H1 (cell line): ENCODE results near the gene LYPD1. TPM values are rescaled to one million over a fixed set of nuclear protein-coding genes. Genes with fewer than 3 reads are reported as not detected.

Experiments
- CTCF ChIA-PET: fragments of 300-600 bp; sonication (Branson Sonifier 250); formaldehyde crosslinking; loops from one replicate; lab custom pipeline; 2021; ENCODE audit not compliant: partially characterized antibody; lab: Charles Lee
- POLR2A ChIA-PET: fragments of 300-600 bp; sonication (Branson Sonifier 250); formaldehyde crosslinking; loops from one replicate; lab custom pipeline; 2021; ENCODE audit warnings: inconsistent platforms; ENCODE audit not compliant: partially characterized antibody; lab: Charles Lee
- DNase-seq, 2 experiments: peaks; one replicate each; pipeline versions ENCODE4 v3.0.0 to v3.0.0-alpha.2; 2010 to 2022; ENCODE audit warnings: low spot score in 2 of 2, low read depth in 1 of 2, mixed read lengths in 1 of 2
- FAIRE-seq: peaks from 2 replicates; lab custom pipeline; 2011; peaks lifted over from hg19 to GRCh38; lab: Jason Lieb, UNC
- H2AFZ ChIP-seq: 2 replicates; pipeline ENCODE4 v1.8.1; 2012; ENCODE audit warnings: low read length, inconsistent platforms
- H2AK5ac ChIP-seq: 2 replicates; pipeline ENCODE4 v1.6.1; 2013; ENCODE audit warnings: low read depth, low read length
- H2BK120ac ChIP-seq: replicated peaks from 2 replicates; pipeline ENCODE3; 2013; ENCODE audit warnings: low read depth, low read length, inconsistent platforms
- H2BK12ac ChIP-seq: 2 replicates; pipeline ENCODE4 v1.6.1; 2013; ENCODE audit warnings: low read depth, low read length
- H2BK15ac ChIP-seq: 2 replicates; pipeline ENCODE4 v1.6.1; 2013; ENCODE audit warnings: low read length
- H2BK20ac ChIP-seq: 2 replicates; pipeline ENCODE4 v1.6.1; 2013; ENCODE audit warnings: low read length
- H2BK5ac ChIP-seq: 2 replicates; pipeline ENCODE4 v1.6.1; 2013; ENCODE audit warnings: low read depth, low read length
- H3K14ac ChIP-seq: 2 replicates; pipeline ENCODE4 v1.6.1; 2013; ENCODE audit warnings: inconsistent platforms; ENCODE audit not compliant: insufficient read length
- H3K18ac ChIP-seq: 2 replicates; pipeline ENCODE4 v1.6.1; 2013; ENCODE audit warnings: low read length; ENCODE audit errors: extremely low read depth
- H3K23ac ChIP-seq: 2 replicates; pipeline ENCODE4 v1.6.1; 2013; ENCODE audit warnings: inconsistent platforms; ENCODE audit not compliant: insufficient read length
- H3K23me2 ChIP-seq: 2 replicates; pipeline ENCODE4 v1.6.1; 2013; ENCODE audit warnings: low read depth, low read length
- H3K27ac ChIP-seq: 2 replicates; pipeline ENCODE4 v1.6.1; 2011; ENCODE audit warnings: low read depth, low read length, inconsistent platforms
- H3K27me3 ChIP-seq, 4 experiments: replicated peaks in 1 of 4; 1 replicate in 1 of 4; 2 replicates in 3 of 4; pipeline versions ENCODE4 v1.6.1 to v1.8.1; 2011 to 2013; ENCODE audit warnings: low read length in 3 of 4, mild to moderate bottlenecking in 3 of 4, inconsistent platforms in 2 of 4, mixed read lengths in 2 of 4, moderate library complexity in 1 of 4; ENCODE audit not compliant: control insufficient read depth in 3 of 4, insufficient read depth in 3 of 4; ENCODE audit errors: extremely low read depth in 1 of 4
- H3K36me3 ChIP-seq, 4 experiments: 2 replicates each; pipeline versions ENCODE4 v1.6.1 to v1.8.1; 2011 to 2013; ENCODE audit warnings: mild to moderate bottlenecking in 4 of 4, low read length in 3 of 4, moderate library complexity in 2 of 4, control low read depth in 1 of 4, inconsistent platforms in 1 of 4; ENCODE audit not compliant: insufficient read depth in 4 of 4, control insufficient read depth in 2 of 4
- H3K4ac ChIP-seq: replicated peaks from 2 replicates; pipeline ENCODE3; 2013; ENCODE audit warnings: low read length, low read depth, mixed read lengths, inconsistent platforms; ENCODE audit not compliant: insufficient read length
- H3K4me1 ChIP-seq, 4 experiments: replicated peaks in 1 of 4; 1 replicate in 1 of 4; 2 replicates in 3 of 4; pipeline versions ENCODE4 v1.6.1 to v1.8.1; 2011 to 2013; ENCODE audit warnings: low read length in 3 of 4, inconsistent platforms in 2 of 4, mixed read lengths in 1 of 4; ENCODE audit not compliant: insufficient read depth in 4 of 4, control insufficient read depth in 3 of 4
- H3K4me2 ChIP-seq, 2 experiments: 2 replicates each; pipeline versions ENCODE4 v1.6.1 to v1.8.1; 2011 to 2013; ENCODE audit warnings: low read depth in 2 of 2, low read length in 2 of 2, control low read depth in 1 of 2, inconsistent platforms in 1 of 2, mild to moderate bottlenecking in 1 of 2; ENCODE audit not compliant: insufficient read depth in 1 of 2
- H3K4me3 ChIP-seq, 4 experiments: fragments of 200-600, 300-600 bp in 1 of 4; sonication (generic), shearing (Covaris generic), sonication (Bioruptor Twin) in 1 of 4; 2 replicates each; pipeline versions ENCODE4 v1.5.1 to v1.8.1; 2011 to 2016; ENCODE audit warnings: low read length in 4 of 4, low read depth in 3 of 4, control low read depth in 2 of 4, inconsistent platforms in 2 of 4, mild to moderate bottlenecking in 2 of 4, mixed read lengths in 1 of 4, moderate library complexity in 1 of 4; ENCODE audit not compliant: insufficient read depth in 2 of 4; ENCODE audit errors: extremely low read depth in 1 of 4
- H3K56ac ChIP-seq: replicated peaks from 2 replicates; pipeline ENCODE3; 2013; ENCODE audit warnings: low read depth, mild to moderate bottlenecking, mixed read lengths, low read length, inconsistent platforms; ENCODE audit not compliant: insufficient read length
- H3K79me1 ChIP-seq: 2 replicates; pipeline ENCODE4 v1.6.1; 2013; ENCODE audit warnings: low read depth, low read length, control low read depth
- H3K79me2 ChIP-seq, 2 experiments: 2 replicates each; pipeline versions ENCODE4 v1.6.1 to v1.8.1; 2012 to 2013; ENCODE audit warnings: low read length in 2 of 2, mild to moderate bottlenecking in 2 of 2, inconsistent platforms in 1 of 2; ENCODE audit not compliant: insufficient read depth in 2 of 2, control insufficient read depth in 1 of 2
- H3K9ac ChIP-seq, 4 experiments: replicated peaks in 1 of 4; 1 replicate in 1 of 4; 2 replicates in 3 of 4; pipeline versions ENCODE4 v1.6.1 to v1.8.1; 2011 to 2013; ENCODE audit warnings: low read depth in 3 of 4, low read length in 3 of 4, control low read depth in 2 of 4, mild to moderate bottlenecking in 2 of 4, moderate library complexity in 2 of 4, inconsistent platforms in 1 of 4; ENCODE audit errors: extremely low read depth in 1 of 4
- H3K9me3 ChIP-seq, 2 experiments: 2 replicates each; pipeline versions ENCODE4 v1.6.1 to v1.8.1; 2012 to 2013; ENCODE audit warnings: mild to moderate bottlenecking in 2 of 2, moderate library complexity in 2 of 2, control low read depth in 1 of 2, inconsistent platforms in 1 of 2, low read depth in 1 of 2, low read length in 1 of 2, mixed read lengths in 1 of 2; ENCODE audit not compliant: insufficient read depth in 2 of 2
- H4K20me1 ChIP-seq, 2 experiments: replicated peaks in 1 of 2; 2 replicates each; pipeline versions ENCODE3 to v1.8.1; 2011 to 2013; ENCODE audit warnings: inconsistent platforms in 2 of 2, low read length in 2 of 2, mild to moderate bottlenecking in 1 of 2; ENCODE audit not compliant: insufficient read depth in 2 of 2, control insufficient read depth in 1 of 2
- H4K5ac ChIP-seq: 2 replicates; pipeline ENCODE4 v1.6.1; 2013; ENCODE audit warnings: low read length, low read depth, mixed read lengths, inconsistent platforms; ENCODE audit not compliant: insufficient read length
- H4K8ac ChIP-seq: 2 replicates; pipeline ENCODE4 v1.8.0; 2013; ENCODE audit warnings: mild to moderate bottlenecking, moderate library complexity, low read length, inconsistent platforms; ENCODE audit not compliant: insufficient read depth; ENCODE audit errors: extremely low read depth
- H4K91ac ChIP-seq: replicated peaks from 2 replicates; pipeline ENCODE3; 2013; ENCODE audit warnings: low read length, mixed read lengths, inconsistent platforms; ENCODE audit not compliant: insufficient read length
- BACH1 ChIP-seq: IDR thresholded peaks from 2 replicates; pipeline ENCODE4 v1.6.1; 2012; ENCODE audit warnings: low read length, improper control_type of control experiment
- BCL11A ChIP-seq, 2 experiments: IDR thresholded peaks; one replicate each; pipeline ENCODE4 v1.6.1; 2011; ENCODE audit warnings: low read depth in 2 of 2, low read length in 2 of 2, mild to moderate bottlenecking in 2 of 2
- CHD1 ChIP-seq: IDR thresholded peaks from 2 replicates; pipeline ENCODE4 v1.6.1; 2012; ENCODE audit warnings: low read depth, low read length, improper control_type of control experiment
- CTBP2 ChIP-seq: IDR thresholded peaks from 2 replicates; pipeline ENCODE4 v1.7.0; 2011; ENCODE audit warnings: borderline replicate concordance, mild to moderate bottlenecking, moderate library complexity, mixed read lengths, low read length; ENCODE audit not compliant: insufficient read depth, insufficient read length
- EZH2 ChIP-seq: fragments of 200-600 bp; sonication (generic); IDR thresholded peaks from 2 replicates; pipeline ENCODE4 v1.7.1; 2012; ENCODE audit warnings: low read depth, mild to moderate bottlenecking, moderate library complexity, low read length, inconsistent platforms; ENCODE audit not compliant: severe bottlenecking
- KDM4A ChIP-seq: IDR thresholded peaks from one replicate; pipeline ENCODE4 v1.7.1; 2012; ENCODE audit warnings: low read depth, mild to moderate bottlenecking, moderate library complexity, low read length, inconsistent platforms; ENCODE audit not compliant: severe bottlenecking
- PHF8 ChIP-seq: fragments of 200-600 bp; sonication (generic); conservative IDR thresholded peaks from 2 replicates; pipeline ENCODE4 v1.7.1; 2012; ENCODE audit warnings: low read depth, mild to moderate bottlenecking, inconsistent platforms, low read length, moderate library complexity
- POLR2AphosphoS5 ChIP-seq: IDR thresholded peaks from 2 replicates; pipeline ENCODE4 v1.6.1; 2011; ENCODE audit warnings: low read depth, low read length
- RFX5 ChIP-seq: IDR thresholded peaks from 2 replicates; pipeline ENCODE4 v1.6.1; 2011; ENCODE audit warnings: low read depth, low read length, improper control_type of control experiment, borderline replicate concordance
- SIN3A ChIP-seq, 2 experiments: IDR thresholded peaks in 1 of 2; conservative IDR thresholded peaks in 1 of 2; 2 replicates each; pipeline ENCODE4 v1.6.1; 2011 to 2012; ENCODE audit warnings: low read length in 2 of 2, improper control_type of control experiment in 1 of 2, low read depth in 1 of 2, mild to moderate bottlenecking in 1 of 2
- TAF1 ChIP-seq: IDR thresholded peaks from 2 replicates; pipeline ENCODE4 v1.6.1; 2011; ENCODE audit warnings: mild to moderate bottlenecking, low read depth, low read length
- TCF12 ChIP-seq: IDR thresholded peaks from 2 replicates; pipeline ENCODE4 v1.6.1; 2011; ENCODE audit warnings: low read depth, mild to moderate bottlenecking, low read length
- USF2 ChIP-seq: IDR thresholded peaks from 2 replicates; pipeline ENCODE4 v1.6.1; 2011; ENCODE audit warnings: low read length, improper control_type of control experiment
- WGBS, 2 experiments: shearing (Covaris generic) in 1 of 2; methylation state at CpG; one replicate each; pipeline versions ENCODE4 v1.1.6 to v1.1.7; 2013 to 2015; ENCODE audit warnings: low lambda C conversion rate in 2 of 2, mixed read lengths in 2 of 2, inconsistent platforms in 1 of 2, low coverage in 1 of 2, missing lambda C conversion rate in 1 of 2; ENCODE audit not compliant: insufficient replicate concordance in 2 of 2, insufficient coverage in 1 of 2, insufficient read length in 1 of 2; ENCODE audit errors: extremely low coverage in 1 of 2, missing lambda C conversion rate in 1 of 2; 5-methylcytosine and 5-hydroxymethylcytosine counted together
- polyA plus RNA-seq, 7 experiments: library from polyadenylated mRNA; depleted of rRNA in 3 of 7; stranded (reverse) in 5 of 7; unstranded in 2 of 7; fragments of >200 nt in 5 of 7; fragments of 200-250 nt in 2 of 7; gene quantifications; 1 replicate in 5 of 7; 2 replicates in 1 of 7; 4 replicates in 1 of 7; pipeline versions ENCODE4 v1.2.1 to v1.2.3, GENCODE V29; 2011 to 2013; ENCODE audit warnings: missing spikeins in 2 of 7, mixed read lengths in 2 of 7
- total RNA-seq: library from RNA; stranded (reverse); fragmentation: NEBNext Ultra II Directional; extraction: Animal tissue kit (Norgen Biotek cat#: 25700); gene quantifications from 2 replicates; pipeline ENCODE4 v1.2.1, GENCODE V29; 2021

LYPD1 gene
- total and polyA plus RNA-seq, 2 of the 8 experiments (the other 6 are each of a cell fraction or from before 2014, with no cell fraction given), result 1.9 to 2.7 TPM

DNA sequence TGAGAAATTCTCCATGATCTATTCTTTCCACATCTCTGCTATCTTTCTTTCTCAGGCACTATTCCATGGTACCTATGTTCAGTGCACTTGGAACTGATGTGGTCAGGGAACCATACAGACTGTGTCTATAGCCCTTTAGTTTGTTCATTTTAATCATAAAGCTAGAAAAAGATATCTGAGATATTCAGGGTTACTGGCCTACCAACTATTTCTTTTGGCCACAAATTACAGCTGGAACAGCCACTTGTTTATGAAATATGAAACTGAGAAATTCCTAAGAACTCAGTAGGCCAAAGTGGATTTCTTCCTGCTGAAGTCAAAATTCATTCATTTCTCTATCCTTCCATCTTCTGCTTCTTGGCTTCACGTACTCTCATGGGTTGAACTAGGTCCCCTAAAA, 22.8 kb upstream of the LYPD1 start:
- no peaks in the 10 kb centered on the region for H3K36me3 ChIP-seq
- no peaks in the 10 kb centered on the region for H3K9me3 ChIP-seq
- H3K4me1 ChIP-seq, result peaks cover 0 to 5% (median 2%) of the 10 kb centered on the region in 4 experiments; a peak in 2 of 7 replicates
- H3K14ac ChIP-seq, result no peak overlapping the region
- no peak overlapping the region for H3K56ac ChIP-seq
- no peak overlapping the region for H3K4me2 ChIP-seq
- no peak overlapping the region for H2BK20ac ChIP-seq
- H3K9ac ChIP-seq, result no peak overlapping the region
- no peak overlapping the region for H2BK120ac ChIP-seq
- H2AK5ac ChIP-seq, result no peak overlapping the region
- DNase-seq, result no peak
- H2BK5ac ChIP-seq, result no peak overlapping the region
- H3K27ac ChIP-seq, result no peak overlapping the region
- no peak for FAIRE-seq
- H4K8ac ChIP-seq, result no peak overlapping the region
- no peak overlapping the region for H2BK15ac ChIP-seq
- no peaks in the 10 kb centered on the region for H3K23me2 ChIP-seq
- H3K79me2 ChIP-seq, result no peaks in the 10 kb centered on the region
- no peaks in the 10 kb centered on the region for H4K20me1 ChIP-seq
- H3K18ac ChIP-seq, result no peak overlapping the region
- H3K4ac ChIP-seq, result no peak overlapping the region
- no peaks in the 10 kb centered on the region for H3K27me3 ChIP-seq
- H2BK12ac ChIP-seq, result no peak overlapping the region
- no peak overlapping the region for H3K23ac ChIP-seq
- no peak overlapping the region for H2AFZ ChIP-seq
- no peak overlapping the region for H3K4me3 ChIP-seq
- 95% methylated on average over 1 of the region's 1 CpG; no CpG with 5 or more reads in 1 of the 2 experiments for WGBS, 2 experiments
- H3K79me1 ChIP-seq, result no peaks in the 10 kb centered on the region
- H4K5ac ChIP-seq, result no peak overlapping the region
- ChIA-PET CTCF (interaction anchor here (1.1 kb wide), 1 partner anchor 23 kb away, joined by 3 read pairs; the partner anchor contains the start of gene LYPD1), POLR2A (no interaction called here)
- H4K91ac ChIP-seq, result no peak overlapping the region
- TF ChIP-seq CTBP2 (no peak), KDM4A (no peak), PHF8 (no peak), TAF1 (no peak), CHD1 (no peak), TCF12 (no peak), USF2 (no peak), SIN3A (conservative IDR thresholded peaks at IDR 0.05 in 1 of 2, IDR thresholded peaks at IDR 0.05 in 1 of 2; ENCODE audit: low read depth in 1 of 2, low read length in 2 of 2) (no peak), EZH2 (no peak), RFX5 (no peak), BACH1 (no peak), BCL11A (IDR thresholded peaks at IDR 0.05; ENCODE audit: low read depth in 2 of 2, low read length in 2 of 2) (no peak), POLR2AphosphoS5 (no peak)
